H1 (cell line): ENCODE results near the gene FTL. TPM values are rescaled to one million over a fixed set of nuclear protein-coding genes. Genes with fewer than 3 reads are reported as not detected.

Experiments used
- CTCF ChIA-PET: fragments of 300-600 bp; sonication (Branson Sonifier 250); formaldehyde crosslinking; loops from one replicate; lab custom pipeline; 2021; ENCODE audit not compliant: partially characterized antibody; lab: Charles Lee
- POLR2A ChIA-PET: fragments of 300-600 bp; sonication (Branson Sonifier 250); formaldehyde crosslinking; loops from one replicate; lab custom pipeline; 2021; ENCODE audit warnings: inconsistent platforms; ENCODE audit not compliant: partially characterized antibody; lab: Charles Lee
- DNase-seq, 2 experiments: peaks; one replicate each; pipeline versions ENCODE4 v3.0.0 to v3.0.0-alpha.2; 2010 to 2022; ENCODE audit warnings: low spot score in 2 of 2, low read depth in 1 of 2, mixed read lengths in 1 of 2
- FAIRE-seq: peaks from 2 replicates; lab custom pipeline; 2011; peaks lifted over from hg19 to GRCh38; lab: Jason Lieb, UNC
- H2AFZ ChIP-seq: 2 replicates; pipeline ENCODE4 v1.8.1; 2012; ENCODE audit warnings: low read length, inconsistent platforms
- H2AK5ac ChIP-seq: 2 replicates; pipeline ENCODE4 v1.6.1; 2013; ENCODE audit warnings: low read depth, low read length
- H2BK120ac ChIP-seq: replicated peaks from 2 replicates; pipeline ENCODE3; 2013; ENCODE audit warnings: low read depth, low read length, inconsistent platforms
- H2BK12ac ChIP-seq: 2 replicates; pipeline ENCODE4 v1.6.1; 2013; ENCODE audit warnings: low read depth, low read length
- H2BK15ac ChIP-seq: 2 replicates; pipeline ENCODE4 v1.6.1; 2013; ENCODE audit warnings: low read length
- H2BK20ac ChIP-seq: 2 replicates; pipeline ENCODE4 v1.6.1; 2013; ENCODE audit warnings: low read length
- H2BK5ac ChIP-seq: 2 replicates; pipeline ENCODE4 v1.6.1; 2013; ENCODE audit warnings: low read depth, low read length
- H3K14ac ChIP-seq: 2 replicates; pipeline ENCODE4 v1.6.1; 2013; ENCODE audit warnings: inconsistent platforms; ENCODE audit not compliant: insufficient read length
- H3K18ac ChIP-seq: 2 replicates; pipeline ENCODE4 v1.6.1; 2013; ENCODE audit warnings: low read length; ENCODE audit errors: extremely low read depth
- H3K23ac ChIP-seq: 2 replicates; pipeline ENCODE4 v1.6.1; 2013; ENCODE audit warnings: inconsistent platforms; ENCODE audit not compliant: insufficient read length
- H3K23me2 ChIP-seq: 2 replicates; pipeline ENCODE4 v1.6.1; 2013; ENCODE audit warnings: low read depth, low read length
- H3K27ac ChIP-seq: 2 replicates; pipeline ENCODE4 v1.6.1; 2011; ENCODE audit warnings: low read depth, low read length, inconsistent platforms
- H3K27me3 ChIP-seq, 4 experiments: replicated peaks in 1 of 4; 1 replicate in 1 of 4; 2 replicates in 3 of 4; pipeline versions ENCODE4 v1.6.1 to v1.8.1; 2011 to 2013; ENCODE audit warnings: low read length in 3 of 4, mild to moderate bottlenecking in 3 of 4, inconsistent platforms in 2 of 4, mixed read lengths in 2 of 4, moderate library complexity in 1 of 4; ENCODE audit not compliant: control insufficient read depth in 3 of 4, insufficient read depth in 3 of 4; ENCODE audit errors: extremely low read depth in 1 of 4
- H3K36me3 ChIP-seq, 4 experiments: 2 replicates each; pipeline versions ENCODE4 v1.6.1 to v1.8.1; 2011 to 2013; ENCODE audit warnings: mild to moderate bottlenecking in 4 of 4, low read length in 3 of 4, moderate library complexity in 2 of 4, control low read depth in 1 of 4, inconsistent platforms in 1 of 4; ENCODE audit not compliant: insufficient read depth in 4 of 4, control insufficient read depth in 2 of 4
- H3K4ac ChIP-seq: replicated peaks from 2 replicates; pipeline ENCODE3; 2013; ENCODE audit warnings: low read length, low read depth, mixed read lengths, inconsistent platforms; ENCODE audit not compliant: insufficient read length
- H3K4me1 ChIP-seq, 4 experiments: replicated peaks in 1 of 4; 1 replicate in 1 of 4; 2 replicates in 3 of 4; pipeline versions ENCODE4 v1.6.1 to v1.8.1; 2011 to 2013; ENCODE audit warnings: low read length in 3 of 4, inconsistent platforms in 2 of 4, mixed read lengths in 1 of 4; ENCODE audit not compliant: insufficient read depth in 4 of 4, control insufficient read depth in 3 of 4
- H3K4me2 ChIP-seq, 2 experiments: 2 replicates each; pipeline versions ENCODE4 v1.6.1 to v1.8.1; 2011 to 2013; ENCODE audit warnings: low read depth in 2 of 2, low read length in 2 of 2, control low read depth in 1 of 2, inconsistent platforms in 1 of 2, mild to moderate bottlenecking in 1 of 2; ENCODE audit not compliant: insufficient read depth in 1 of 2
- H3K4me3 ChIP-seq, 4 experiments: fragments of 200-600, 300-600 bp in 1 of 4; sonication (generic), shearing (Covaris generic), sonication (Bioruptor Twin) in 1 of 4; 2 replicates each; pipeline versions ENCODE4 v1.5.1 to v1.8.1; 2011 to 2016; ENCODE audit warnings: low read length in 4 of 4, low read depth in 3 of 4, control low read depth in 2 of 4, inconsistent platforms in 2 of 4, mild to moderate bottlenecking in 2 of 4, mixed read lengths in 1 of 4, moderate library complexity in 1 of 4; ENCODE audit not compliant: insufficient read depth in 2 of 4; ENCODE audit errors: extremely low read depth in 1 of 4
- H3K56ac ChIP-seq: replicated peaks from 2 replicates; pipeline ENCODE3; 2013; ENCODE audit warnings: low read depth, mild to moderate bottlenecking, mixed read lengths, low read length, inconsistent platforms; ENCODE audit not compliant: insufficient read length
- H3K79me1 ChIP-seq: 2 replicates; pipeline ENCODE4 v1.6.1; 2013; ENCODE audit warnings: low read depth, low read length, control low read depth
- H3K79me2 ChIP-seq, 2 experiments: 2 replicates each; pipeline versions ENCODE4 v1.6.1 to v1.8.1; 2012 to 2013; ENCODE audit warnings: low read length in 2 of 2, mild to moderate bottlenecking in 2 of 2, inconsistent platforms in 1 of 2; ENCODE audit not compliant: insufficient read depth in 2 of 2, control insufficient read depth in 1 of 2
- H3K9ac ChIP-seq, 4 experiments: replicated peaks in 1 of 4; 1 replicate in 1 of 4; 2 replicates in 3 of 4; pipeline versions ENCODE4 v1.6.1 to v1.8.1; 2011 to 2013; ENCODE audit warnings: low read depth in 3 of 4, low read length in 3 of 4, control low read depth in 2 of 4, mild to moderate bottlenecking in 2 of 4, moderate library complexity in 2 of 4, inconsistent platforms in 1 of 4; ENCODE audit errors: extremely low read depth in 1 of 4
- H3K9me3 ChIP-seq, 2 experiments: 2 replicates each; pipeline versions ENCODE4 v1.6.1 to v1.8.1; 2012 to 2013; ENCODE audit warnings: mild to moderate bottlenecking in 2 of 2, moderate library complexity in 2 of 2, control low read depth in 1 of 2, inconsistent platforms in 1 of 2, low read depth in 1 of 2, low read length in 1 of 2, mixed read lengths in 1 of 2; ENCODE audit not compliant: insufficient read depth in 2 of 2
- H4K20me1 ChIP-seq, 2 experiments: replicated peaks in 1 of 2; 2 replicates each; pipeline versions ENCODE3 to v1.8.1; 2011 to 2013; ENCODE audit warnings: inconsistent platforms in 2 of 2, low read length in 2 of 2, mild to moderate bottlenecking in 1 of 2; ENCODE audit not compliant: insufficient read depth in 2 of 2, control insufficient read depth in 1 of 2
- H4K5ac ChIP-seq: 2 replicates; pipeline ENCODE4 v1.6.1; 2013; ENCODE audit warnings: low read length, low read depth, mixed read lengths, inconsistent platforms; ENCODE audit not compliant: insufficient read length
- H4K8ac ChIP-seq: 2 replicates; pipeline ENCODE4 v1.8.0; 2013; ENCODE audit warnings: mild to moderate bottlenecking, moderate library complexity, low read length, inconsistent platforms; ENCODE audit not compliant: insufficient read depth; ENCODE audit errors: extremely low read depth
- H4K91ac ChIP-seq: replicated peaks from 2 replicates; pipeline ENCODE3; 2013; ENCODE audit warnings: low read length, mixed read lengths, inconsistent platforms; ENCODE audit not compliant: insufficient read length
- CHD1 ChIP-seq: IDR thresholded peaks from 2 replicates; pipeline ENCODE4 v1.6.1; 2012; ENCODE audit warnings: low read depth, low read length, improper control_type of control experiment
- CHD2 ChIP-seq: IDR thresholded peaks from 2 replicates; pipeline ENCODE4 v1.6.1; 2012; ENCODE audit warnings: low read length, improper control_type of control experiment
- CREB1 ChIP-seq: IDR thresholded peaks from 2 replicates; pipeline ENCODE4 v1.6.1; 2012; ENCODE audit warnings: inconsistent platforms
- HDAC2 ChIP-seq, 2 experiments: fragments of 300-600 bp in 1 of 2; sonication (generic) in 1 of 2; IDR thresholded peaks; 2 replicates each; pipeline ENCODE4 v1.6.1; 2011 to 2012; ENCODE audit warnings: low read depth in 2 of 2, low read length in 2 of 2, mild to moderate bottlenecking in 2 of 2, moderate library complexity in 2 of 2, borderline replicate concordance in 1 of 2, inconsistent platforms in 1 of 2
- KDM4A ChIP-seq: IDR thresholded peaks from one replicate; pipeline ENCODE4 v1.7.1; 2012; ENCODE audit warnings: low read depth, mild to moderate bottlenecking, moderate library complexity, low read length, inconsistent platforms; ENCODE audit not compliant: severe bottlenecking
- KDM5A ChIP-seq: fragments of 200-600 bp; IDR thresholded peaks from 2 replicates; pipeline ENCODE4 v1.7.1; 2012; ENCODE audit warnings: mild to moderate bottlenecking, low read length, inconsistent platforms, mixed read lengths
- PHF8 ChIP-seq: fragments of 200-600 bp; sonication (generic); conservative IDR thresholded peaks from 2 replicates; pipeline ENCODE4 v1.7.1; 2012; ENCODE audit warnings: low read depth, mild to moderate bottlenecking, inconsistent platforms, low read length, moderate library complexity
- POLR2A ChIP-seq, 2 experiments: IDR thresholded peaks; 1 replicate in 1 of 2; 2 replicates in 1 of 2; pipeline ENCODE4 v1.6.1; 2011; ENCODE audit warnings: low read depth in 2 of 2, low read length in 2 of 2, mild to moderate bottlenecking in 2 of 2; ENCODE audit errors: control extremely low read depth in 1 of 2
- RBBP5 ChIP-seq: IDR thresholded peaks from 2 replicates; pipeline ENCODE4 v1.7.1; 2012; ENCODE audit warnings: low read depth, mild to moderate bottlenecking, inconsistent platforms, low read length, moderate library complexity, borderline replicate concordance
- RXRA ChIP-seq: IDR thresholded peaks from 2 replicates; pipeline ENCODE4 v1.6.1; 2011; ENCODE audit warnings: low read depth, mild to moderate bottlenecking, low read length, moderate library complexity; ENCODE audit not compliant: insufficient read depth
- SAP30 ChIP-seq: fragments of 300-600 bp; sonication (generic); IDR thresholded peaks from 2 replicates; pipeline ENCODE4 v1.7.1; 2012; ENCODE audit warnings: low read length, moderate library complexity, mild to moderate bottlenecking, inconsistent platforms; ENCODE audit not compliant: insufficient read depth, insufficient replicate concordance
- WGBS, 2 experiments: shearing (Covaris generic) in 1 of 2; methylation state at CpG; one replicate each; pipeline versions ENCODE4 v1.1.6 to v1.1.7; 2013 to 2015; ENCODE audit warnings: low lambda C conversion rate in 2 of 2, mixed read lengths in 2 of 2, inconsistent platforms in 1 of 2, low coverage in 1 of 2, missing lambda C conversion rate in 1 of 2; ENCODE audit not compliant: insufficient replicate concordance in 2 of 2, insufficient coverage in 1 of 2, insufficient read length in 1 of 2; ENCODE audit errors: extremely low coverage in 1 of 2, missing lambda C conversion rate in 1 of 2; 5-methylcytosine and 5-hydroxymethylcytosine counted together
- polyA plus RNA-seq, 7 experiments: library from polyadenylated mRNA; depleted of rRNA in 3 of 7; stranded (reverse) in 5 of 7; unstranded in 2 of 7; fragments of >200 nt in 5 of 7; fragments of 200-250 nt in 2 of 7; gene quantifications; 1 replicate in 5 of 7; 2 replicates in 1 of 7; 4 replicates in 1 of 7; pipeline versions ENCODE4 v1.2.1 to v1.2.3, GENCODE V29; 2011 to 2013; ENCODE audit warnings: missing spikeins in 2 of 7, mixed read lengths in 2 of 7
- total RNA-seq: library from RNA; stranded (reverse); fragmentation: NEBNext Ultra II Directional; extraction: Animal tissue kit (Norgen Biotek cat#: 25700); gene quantifications from 2 replicates; pipeline ENCODE4 v1.2.1, GENCODE V29; 2021
- TF ChIP-seq, protein P1 (sequence below): IDR thresholded peaks from 2 replicates; pipeline ENCODE4 v1.6.1; 2012; ENCODE audit warnings: inconsistent platforms

FTL gene
- total and polyA plus RNA-seq, 2 of the 8 experiments (the other 6 are each of a cell fraction or from before 2014, with no cell fraction given): 1,751 to 2,427 TPM

DNA sequence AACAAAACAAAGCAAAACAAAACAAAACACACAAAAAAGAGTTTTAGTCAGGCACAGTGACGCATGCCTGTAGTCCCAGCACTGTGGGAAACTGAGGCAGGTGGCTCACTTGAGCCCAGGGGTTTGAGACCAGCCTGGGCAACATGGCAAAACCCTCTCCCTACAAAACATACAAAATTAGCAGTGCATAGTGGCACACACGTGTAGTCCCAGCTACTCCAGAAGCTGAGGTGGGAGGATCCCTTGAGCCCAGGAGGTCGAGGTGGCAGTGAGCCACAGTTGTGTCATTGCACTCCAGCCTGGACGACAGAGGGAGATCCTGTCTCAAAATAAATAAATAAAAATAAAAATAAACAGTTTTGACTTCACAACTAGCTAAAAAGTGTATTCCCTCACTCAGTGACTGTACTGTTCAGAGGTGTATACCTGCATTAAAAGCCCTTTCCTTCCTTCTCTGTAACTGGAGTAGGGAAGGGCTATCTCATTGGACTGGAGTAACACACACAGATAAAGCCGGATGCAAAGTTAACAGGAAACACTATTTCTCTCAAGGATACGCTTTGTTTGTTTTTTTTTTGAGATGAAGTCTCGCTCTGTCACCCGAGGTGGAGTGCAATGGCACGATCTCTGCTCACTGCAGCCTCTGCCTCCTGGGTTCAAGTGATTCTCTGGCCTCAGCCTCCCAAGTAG is 14.1 kb upstream of the FTL start:
- Histone ChIP-seq H3K36me3 (peaks cover 0 to 2% (median under 1%) of the 10 kb centered on the region in 4 experiments; a peak in 3 of 8 replicates), H3K4me2 (no peak overlapping the region), H2BK120ac (no peak overlapping the region), H3K4me3 (no peak overlapping the region), H3K27me3 (no peaks in the 10 kb centered on the region; a peak in 1 of 7 replicates), H2BK15ac (no peak overlapping the region), H3K27ac (no peak overlapping the region), H2BK20ac (no peak overlapping the region), H2AFZ (no peak overlapping the region), H3K4me1 (peaks cover 0 to 10% (median 5%) of the 10 kb centered on the region in 4 experiments; a peak in 5 of 7 replicates), H3K18ac (no peak overlapping the region), H3K9me3 (no peaks in the 10 kb centered on the region), H2AK5ac (no peak overlapping the region), H3K4ac (no peak overlapping the region), H2BK5ac (no peak overlapping the region), H3K14ac (no peak overlapping the region), H3K23ac (no peak overlapping the region), H4K91ac (no peak overlapping the region), H4K5ac (no peak overlapping the region), H3K79me2 (peaks cover 0 to 11% of the 10 kb centered on the region in 2 experiments; a peak in 2 of 4 replicates), H2BK12ac (no peak overlapping the region), H3K79me1 (no peaks in the 10 kb centered on the region; the same call in 1 of the 2 replicates), H3K56ac (no peak overlapping the region), H3K9ac (no peak overlapping the region), H4K8ac (no peak overlapping the region), H4K20me1 (no peaks in the 10 kb centered on the region), H3K23me2 (no peaks in the 10 kb centered on the region; the same call in 1 of the 2 replicates)
- POLR2A ChIA-PET: interaction anchor here (0.5 to 2.2 kb wide), 6 partner anchors 9 to 646 kb away, joined by 3 to 9 read pairs (median 4); no protein-coding TSS in a partner anchor
- FAIRE-seq (no peak), DNase-seq (no peak)
- 83% methylated on average over 9 of the region's 9 CpGs; no CpG with 5 or more reads in 1 of the 2 experiments for WGBS, 2 experiments
- CTCF ChIA-PET: interaction anchor here (0.6 to 1.7 kb wide), 6 partner anchors 16 to 244 kb away, joined by 3 to 5 read pairs (median 3); partner anchors contain the start of genes DHDH and GYS1
- TF ChIP-seq POLR2A (IDR thresholded peaks at IDR 0.05; ENCODE audit: control extremely low read depth in 1 of 2, low read depth in 2 of 2, low read length in 2 of 2) (no peak), SAP30 (no peak), KDM5A (no peak), RBBP5 (no peak), HDAC2 (IDR thresholded peaks at IDR 0.05; ENCODE audit: borderline replicate concordance in 1 of 2, low read depth in 2 of 2, low read length in 2 of 2) (no peak), CREB1 (no peak), KDM4A (no peak), PHF8 (no peak), CHD1 (no peak), RXRA (no peak), CHD2 (no peak)
- TF ChIP-seq, protein P1, sequence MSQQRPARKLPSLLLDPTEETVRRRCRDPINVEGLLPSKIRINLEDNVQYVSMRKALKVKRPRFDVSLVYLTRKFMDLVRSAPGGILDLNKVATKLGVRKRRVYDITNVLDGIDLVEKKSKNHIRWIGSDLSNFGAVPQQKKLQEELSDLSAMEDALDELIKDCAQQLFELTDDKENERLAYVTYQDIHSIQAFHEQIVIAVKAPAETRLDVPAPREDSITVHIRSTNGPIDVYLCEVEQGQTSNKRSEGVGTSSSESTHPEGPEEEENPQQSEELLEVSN: no peak
